Activated CD4-positive, alpha-beta T cell treated with anti-CD3 and anti-CD28 coated beads, Interleukin-2, amount 10 ng/mL, durations not matched to agents 24 days and 14 days (primary cell): Measurements from ENCODE around the gene TUBB8B. TPM values are rescaled to one million over a fixed set of nuclear protein-coding genes. Genes with fewer than 3 reads are reported as not detected.
"Not testable (repeated sequence)": the region's sequence is repeated elsewhere in the genome, so short reads cannot be mapped to it uniquely, and the experiment has no call there.

Experiments used
- DNase-seq: peaks from one replicate; pipeline ENCODE4 v3.0.0; 2022
- H3K27ac Mint-ChIP-seq: one replicate; pipeline ENCODE4 v1.8.0; 2022; ENCODE audit warnings: mild to moderate bottlenecking, mixed read lengths
- H3K27me3 Mint-ChIP-seq: one replicate; pipeline ENCODE4 v1.8.0; 2022; ENCODE audit warnings: mixed read lengths
- H3K36me3 Mint-ChIP-seq: one replicate; pipeline ENCODE4 v1.8.0; 2022; ENCODE audit warnings: low read depth, mild to moderate bottlenecking, mixed read lengths
- H3K4me1 Mint-ChIP-seq: one replicate; pipeline ENCODE4 v1.8.0; 2021; ENCODE audit warnings: mixed read lengths
- H3K4me3 Mint-ChIP-seq: one replicate; pipeline ENCODE4 v1.8.0; 2022; ENCODE audit warnings: mild to moderate bottlenecking, moderate library complexity, mixed read lengths
- H3K9me3 Mint-ChIP-seq: one replicate; pipeline ENCODE4 v1.8.0; 2021; ENCODE audit warnings: mixed read lengths
- intact Hi-C: fragments of 100-400 bp; cut with micrococcal nuclease; formaldehyde crosslinking; loops from one replicate; pipeline ENCODE4 v1.15.1; 2023
- total RNA-seq: library from RNA; stranded (reverse); gene quantifications from 2 replicates; pipeline ENCODE4 v1.2.3, GENCODE V29; 2022

The TUBB8B gene
- total RNA-seq: not detected in 2 replicates

GRCh38 chr18:49176-49665 lies at the start of gene TUBB8B:
TSS of gene TUBB8B (minus strand) at chr18:49615. CDS start at chr18:49557, 58 bp downstream.
- H3K4me1 Mint-ChIP-seq, H3K4me3 Mint-ChIP-seq, H3K9me3 Mint-ChIP-seq, H3K36me3 Mint-ChIP-seq, intact Hi-C loops, H3K27me3 Mint-ChIP-seq, H3K27ac Mint-ChIP-seq: not testable (repeated sequence)
- peak; percentile 21 for DNase-seq

- H3K4me3 Mint-ChIP-seq, H3K36me3 Mint-ChIP-seq, H3K27ac Mint-ChIP-seq, H3K4me1 Mint-ChIP-seq, intact Hi-C loops, H3K9me3 Mint-ChIP-seq: not testable (repeated sequence)
- peak; percentile 65 for DNase-seq
- peaks cover 12% of the 10 kb centered on the region for H3K27me3 Mint-ChIP-seq
Observed at GRCh38 chr18:97252-97914, 48.0 kb upstream of the TUBB8B start.

- H3K4me1 Mint-ChIP-seq, H3K27ac Mint-ChIP-seq, H3K9me3 Mint-ChIP-seq, intact Hi-C loops, H3K36me3 Mint-ChIP-seq, H3K4me3 Mint-ChIP-seq: not testable (repeated sequence)
- peaks cover 12% of the 10 kb centered on the region for H3K27me3 Mint-ChIP-seq
- peak; percentile 79 for DNase-seq
Observed at GRCh38 chr18:96767-97131, 47.3 kb upstream of the TUBB8B start.

DNA sequence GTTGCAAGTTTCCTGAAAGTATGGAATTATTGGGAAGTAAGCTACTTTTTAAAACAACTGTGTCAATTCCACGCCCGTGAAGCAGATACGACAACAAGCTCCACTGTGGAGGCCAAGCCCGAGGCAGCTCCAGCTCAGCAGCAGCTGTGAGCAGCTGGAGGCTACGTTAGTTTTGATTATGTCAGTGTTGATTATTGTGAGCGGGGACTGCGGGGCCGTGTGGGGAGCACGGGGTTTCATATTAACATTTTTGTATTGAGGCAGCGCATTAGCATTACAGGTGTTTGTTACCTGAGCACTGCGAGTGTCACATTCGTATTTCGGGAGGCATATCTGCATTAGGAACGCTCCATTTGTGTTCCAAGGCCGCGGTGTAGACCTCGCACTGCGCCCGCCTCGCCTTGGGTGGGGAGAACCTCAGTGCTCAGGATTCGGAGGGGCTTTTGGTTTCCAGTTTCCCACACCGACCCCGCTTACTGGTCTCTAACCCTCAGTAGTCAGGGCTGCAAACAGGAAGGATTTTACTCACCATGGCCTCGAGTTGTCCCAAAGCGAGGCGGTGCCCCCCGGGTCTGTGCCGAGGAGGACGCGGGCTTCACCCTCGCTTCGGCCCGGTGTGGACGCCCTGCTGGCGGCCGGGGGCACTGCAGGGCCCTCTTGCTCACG lies 46.8 kb upstream of the TUBB8B start:
- DNase-seq, H3K27me3 Mint-ChIP-seq, intact Hi-C loops, H3K9me3 Mint-ChIP-seq, H3K36me3 Mint-ChIP-seq, H3K4me1 Mint-ChIP-seq, H3K27ac Mint-ChIP-seq, H3K4me3 Mint-ChIP-seq: not testable (repeated sequence)

DNA sequence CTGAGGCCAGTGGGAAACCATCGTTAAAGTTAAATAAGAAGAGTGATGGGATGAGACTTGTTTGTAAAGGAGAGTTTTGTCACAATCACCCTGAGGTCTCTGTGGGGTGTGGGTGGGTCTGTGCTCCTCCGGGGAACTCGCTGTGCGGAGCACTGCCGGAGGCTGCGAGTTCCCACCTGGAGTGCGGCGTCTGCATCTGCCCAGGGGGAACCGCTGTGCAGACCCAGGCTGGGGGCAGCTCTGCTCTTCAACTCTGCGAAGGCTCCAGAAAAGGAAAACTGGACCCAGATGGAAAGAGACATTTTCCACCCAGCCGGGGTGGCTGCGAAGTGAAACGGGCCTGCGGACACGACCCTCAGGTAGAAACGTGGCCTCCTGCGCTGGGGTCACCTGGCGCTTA lies 46.2 kb upstream of the TUBB8B start:
- H3K4me3 Mint-ChIP-seq, H3K4me1 Mint-ChIP-seq, H3K27ac Mint-ChIP-seq, H3K27me3 Mint-ChIP-seq, intact Hi-C loops, DNase-seq, H3K36me3 Mint-ChIP-seq, H3K9me3 Mint-ChIP-seq: not testable (repeated sequence)

DNA sequence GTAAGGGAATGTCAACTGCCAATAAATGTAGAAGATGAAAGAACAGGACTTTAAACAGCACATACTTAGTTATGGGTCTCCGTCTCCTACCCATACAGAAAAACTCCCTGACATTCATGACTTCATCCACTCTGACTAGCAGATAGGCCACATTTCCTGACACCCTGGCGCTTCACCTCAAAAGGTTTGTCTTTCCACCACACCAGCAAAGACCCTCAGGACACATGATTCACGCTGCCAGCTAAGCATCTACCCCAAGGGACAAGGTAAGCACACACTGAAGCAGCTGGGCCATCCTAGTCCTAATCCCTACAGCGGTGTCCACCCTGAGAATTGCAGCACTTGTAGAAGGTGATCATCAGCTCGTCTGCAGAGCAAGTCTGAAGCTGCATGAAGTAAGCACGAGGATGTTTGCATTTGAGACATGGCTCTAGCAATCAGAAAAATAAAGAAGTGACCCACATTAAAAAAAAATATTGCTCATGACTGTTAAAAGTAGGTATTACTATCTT lies 44.5 kb upstream of the TUBB8B start:
- H3K4me1 Mint-ChIP-seq, intact Hi-C loops, H3K36me3 Mint-ChIP-seq, H3K4me3 Mint-ChIP-seq, DNase-seq, H3K27ac Mint-ChIP-seq, H3K9me3 Mint-ChIP-seq, H3K27me3 Mint-ChIP-seq: not testable (repeated sequence)

GRCh38 chr18:91561-91960 lies 42.1 kb upstream of the TUBB8B start:
- H3K27me3 Mint-ChIP-seq, H3K4me1 Mint-ChIP-seq, H3K9me3 Mint-ChIP-seq, intact Hi-C loops, H3K36me3 Mint-ChIP-seq, H3K4me3 Mint-ChIP-seq, DNase-seq, H3K27ac Mint-ChIP-seq: not testable (repeated sequence)

DNA sequence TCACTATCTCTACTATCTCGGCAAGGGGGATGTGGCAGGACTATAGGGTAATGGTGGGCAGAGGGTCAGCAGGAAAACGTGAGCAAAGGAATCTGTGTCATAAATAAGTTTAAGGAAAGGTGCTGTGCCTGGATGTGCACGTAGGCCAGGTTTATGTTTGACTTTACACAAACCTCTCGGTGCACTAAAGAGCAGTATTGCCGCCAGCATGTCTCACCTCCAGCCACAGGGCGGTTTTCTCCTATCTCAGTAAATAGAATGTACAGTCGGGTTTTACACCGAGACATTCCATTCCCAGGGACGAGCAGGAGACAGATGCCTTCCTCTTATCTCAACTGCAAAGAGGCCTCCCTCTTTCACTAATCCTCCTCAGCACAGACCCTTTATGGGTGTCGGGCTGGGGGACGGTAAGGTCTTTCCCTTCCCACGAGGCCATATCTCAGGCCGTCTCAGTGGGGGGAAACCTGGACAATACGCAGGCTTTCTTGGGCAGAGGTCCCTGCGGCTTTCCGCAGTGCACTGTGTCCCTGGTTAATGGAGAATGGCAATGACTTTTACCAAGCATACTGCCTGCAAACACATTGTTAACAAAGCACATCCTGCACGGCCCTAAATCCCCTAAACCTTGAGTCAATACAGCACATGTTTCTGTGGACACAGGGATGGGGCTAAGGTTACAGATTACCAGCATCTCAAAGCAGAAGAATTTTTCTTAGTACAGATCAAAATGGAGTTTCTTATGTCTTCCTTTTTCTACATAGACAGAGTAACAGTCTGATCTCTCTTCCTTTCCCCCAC lies 41.2 kb upstream of the TUBB8B start:
- H3K4me1 Mint-ChIP-seq, H3K27ac Mint-ChIP-seq, DNase-seq, H3K4me3 Mint-ChIP-seq, H3K27me3 Mint-ChIP-seq, H3K9me3 Mint-ChIP-seq, intact Hi-C loops, H3K36me3 Mint-ChIP-seq: not testable (repeated sequence)

DNA sequence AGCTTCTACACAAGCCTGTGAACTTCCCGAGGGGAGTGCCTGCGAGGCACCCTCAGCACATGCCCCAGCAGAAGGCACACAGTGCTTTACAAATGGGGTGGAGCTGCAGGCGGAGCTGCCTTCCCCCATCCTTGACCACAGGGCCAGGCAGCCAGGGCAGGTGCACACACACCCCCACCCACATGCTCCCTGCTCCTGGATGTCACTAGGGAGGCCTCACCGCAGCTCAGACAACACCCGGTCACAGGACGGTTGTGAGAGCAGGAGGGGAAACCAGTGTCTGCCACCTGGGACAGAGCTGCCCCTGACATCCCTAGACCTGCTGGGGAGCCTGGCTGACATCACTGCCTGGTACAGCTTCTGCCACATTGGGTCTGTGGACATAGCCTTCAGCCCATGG lies 39.7 kb upstream of the TUBB8B start:
- H3K27me3 Mint-ChIP-seq, H3K9me3 Mint-ChIP-seq, H3K4me1 Mint-ChIP-seq, DNase-seq, H3K4me3 Mint-ChIP-seq, H3K36me3 Mint-ChIP-seq, intact Hi-C loops, H3K27ac Mint-ChIP-seq: not testable (repeated sequence)

- H3K9me3 Mint-ChIP-seq, H3K4me1 Mint-ChIP-seq, H3K27ac Mint-ChIP-seq, intact Hi-C loops, DNase-seq, H3K27me3 Mint-ChIP-seq, H3K4me3 Mint-ChIP-seq, H3K36me3 Mint-ChIP-seq: not testable (repeated sequence)
Observed at GRCh38 chr18:84801-85200, 35.4 kb upstream of the TUBB8B start.

GRCh38 chr18:82626-83209 lies 33.3 kb upstream of the TUBB8B start:
- H3K27me3 Mint-ChIP-seq, intact Hi-C loops, DNase-seq, H3K4me1 Mint-ChIP-seq, H3K36me3 Mint-ChIP-seq, H3K27ac Mint-ChIP-seq, H3K4me3 Mint-ChIP-seq, H3K9me3 Mint-ChIP-seq: not testable (repeated sequence)

DNA sequence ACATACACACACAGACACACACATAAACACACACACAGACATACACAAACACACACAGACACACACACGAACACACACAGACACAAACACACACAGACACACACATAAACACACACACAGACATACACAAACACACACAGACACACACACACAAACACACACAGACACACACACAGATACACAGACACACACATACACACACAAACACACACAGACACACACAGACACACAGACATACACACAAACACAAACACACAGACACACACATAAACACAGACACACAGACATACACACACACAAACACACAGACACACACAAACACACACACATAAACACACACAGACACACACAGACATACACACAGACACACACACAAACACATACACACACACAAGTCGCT lies 31.5 kb upstream of the TUBB8B start:
- H3K9me3 Mint-ChIP-seq, intact Hi-C loops, H3K4me1 Mint-ChIP-seq, H3K4me3 Mint-ChIP-seq, H3K27ac Mint-ChIP-seq, H3K27me3 Mint-ChIP-seq, H3K36me3 Mint-ChIP-seq, DNase-seq: not testable (repeated sequence)

DNA sequence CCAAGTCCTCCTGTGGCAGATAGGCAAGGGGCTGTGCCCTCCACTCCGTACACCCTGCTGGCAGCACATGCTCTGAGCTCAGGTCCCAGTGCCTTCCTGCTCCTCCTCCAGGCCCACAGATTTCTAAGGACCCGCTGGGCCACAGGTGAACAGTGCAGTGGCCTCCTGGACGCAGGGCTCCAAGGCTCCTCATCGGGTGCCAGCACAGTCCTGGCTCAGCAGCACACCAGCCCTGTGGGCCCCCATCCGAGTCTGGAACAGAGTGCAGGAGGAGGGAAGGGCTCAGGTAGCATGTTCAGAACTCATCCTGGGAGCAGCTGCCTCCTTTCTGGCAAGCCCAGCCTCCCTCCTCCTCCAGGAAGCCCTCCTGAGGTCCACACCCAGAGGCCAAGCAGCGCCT lies 30.8 kb upstream of the TUBB8B start:
- intact Hi-C loops, H3K27me3 Mint-ChIP-seq, H3K4me1 Mint-ChIP-seq, H3K36me3 Mint-ChIP-seq, H3K27ac Mint-ChIP-seq, DNase-seq, H3K9me3 Mint-ChIP-seq, H3K4me3 Mint-ChIP-seq: not testable (repeated sequence)
